ENCODE results near the gene HARS2.
"Not testable (repeated sequence)": the region's sequence is repeated elsewhere in the genome, so short reads cannot be mapped to it uniquely, and the experiment has no call there.

DNA sequence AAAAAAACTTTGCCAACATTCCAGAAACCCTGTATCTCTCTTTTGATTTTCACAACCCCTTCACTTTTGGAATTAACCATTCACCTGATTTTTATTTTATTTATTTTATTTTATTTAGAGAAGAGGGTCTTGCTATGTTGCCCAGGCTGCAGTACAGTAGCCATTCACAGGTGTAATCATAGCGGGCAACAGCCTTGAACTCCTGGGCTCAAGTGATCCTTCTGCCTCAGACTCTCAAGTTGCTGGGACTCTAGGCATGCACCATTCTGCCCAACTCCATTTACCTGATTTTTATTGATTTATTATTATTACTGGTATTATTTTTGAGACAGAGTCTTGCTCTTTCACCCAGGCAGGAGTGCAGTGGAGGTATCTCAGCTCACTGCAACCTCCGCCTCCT, 25.0 kb downstream of the HARS2 start:
- TF ChIP-seq, protein P1, sequence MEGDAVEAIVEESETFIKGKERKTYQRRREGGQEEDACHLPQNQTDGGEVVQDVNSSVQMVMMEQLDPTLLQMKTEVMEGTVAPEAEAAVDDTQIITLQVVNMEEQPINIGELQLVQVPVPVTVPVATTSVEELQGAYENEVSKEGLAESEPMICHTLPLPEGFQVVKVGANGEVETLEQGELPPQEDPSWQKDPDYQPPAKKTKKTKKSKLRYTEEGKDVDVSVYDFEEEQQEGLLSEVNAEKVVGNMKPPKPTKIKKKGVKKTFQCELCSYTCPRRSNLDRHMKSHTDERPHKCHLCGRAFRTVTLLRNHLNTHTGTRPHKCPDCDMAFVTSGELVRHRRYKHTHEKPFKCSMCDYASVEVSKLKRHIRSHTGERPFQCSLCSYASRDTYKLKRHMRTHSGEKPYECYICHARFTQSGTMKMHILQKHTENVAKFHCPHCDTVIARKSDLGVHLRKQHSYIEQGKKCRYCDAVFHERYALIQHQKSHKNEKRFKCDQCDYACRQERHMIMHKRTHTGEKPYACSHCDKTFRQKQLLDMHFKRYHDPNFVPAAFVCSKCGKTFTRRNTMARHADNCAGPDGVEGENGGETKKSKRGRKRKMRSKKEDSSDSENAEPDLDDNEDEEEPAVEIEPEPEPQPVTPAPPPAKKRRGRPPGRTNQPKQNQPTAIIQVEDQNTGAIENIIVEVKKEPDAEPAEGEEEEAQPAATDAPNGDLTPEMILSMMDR (IDR thresholded peaks at IDR 0.05): not testable (repeated sequence)
- TF ChIP-seq POLR2A, POLR2AphosphoS5, EP300 (IDR thresholded peaks at IDR 0.05): not testable (repeated sequence)

All from upper lobe of left lung (tissue), 4 donors.